ENCODE results near the gene NSUN6.
A peak's percentile ranks its signal among the peaks of the same experiment; 100 is the strongest.
"Not testable (repeated sequence)": the region's sequence is repeated elsewhere in the genome, so short reads cannot be mapped to it uniquely, and the experiment has no call there.

The NSUN6 gene

DNA sequence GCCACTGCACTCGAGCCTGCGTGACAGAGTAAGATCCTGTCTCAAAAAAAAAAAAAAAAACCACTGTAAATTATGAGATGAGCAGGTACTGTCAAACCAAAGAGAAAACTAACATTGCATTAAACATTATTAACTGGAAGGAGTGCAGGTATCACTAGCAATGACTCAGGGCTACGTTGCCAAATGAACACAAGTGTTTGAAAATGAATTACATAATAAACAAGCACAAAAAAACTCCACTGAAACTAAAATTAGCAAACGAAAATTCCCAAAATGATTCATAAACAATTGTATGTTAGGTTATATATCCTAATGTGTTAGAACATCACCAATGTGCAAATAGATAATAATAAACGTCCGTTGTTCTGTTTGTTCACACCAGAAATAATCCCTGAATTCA is 42.8 kb downstream of the NSUN6 start:
- no peak for DNase-seq (ENCODE audit: low spot score)

DNA sequence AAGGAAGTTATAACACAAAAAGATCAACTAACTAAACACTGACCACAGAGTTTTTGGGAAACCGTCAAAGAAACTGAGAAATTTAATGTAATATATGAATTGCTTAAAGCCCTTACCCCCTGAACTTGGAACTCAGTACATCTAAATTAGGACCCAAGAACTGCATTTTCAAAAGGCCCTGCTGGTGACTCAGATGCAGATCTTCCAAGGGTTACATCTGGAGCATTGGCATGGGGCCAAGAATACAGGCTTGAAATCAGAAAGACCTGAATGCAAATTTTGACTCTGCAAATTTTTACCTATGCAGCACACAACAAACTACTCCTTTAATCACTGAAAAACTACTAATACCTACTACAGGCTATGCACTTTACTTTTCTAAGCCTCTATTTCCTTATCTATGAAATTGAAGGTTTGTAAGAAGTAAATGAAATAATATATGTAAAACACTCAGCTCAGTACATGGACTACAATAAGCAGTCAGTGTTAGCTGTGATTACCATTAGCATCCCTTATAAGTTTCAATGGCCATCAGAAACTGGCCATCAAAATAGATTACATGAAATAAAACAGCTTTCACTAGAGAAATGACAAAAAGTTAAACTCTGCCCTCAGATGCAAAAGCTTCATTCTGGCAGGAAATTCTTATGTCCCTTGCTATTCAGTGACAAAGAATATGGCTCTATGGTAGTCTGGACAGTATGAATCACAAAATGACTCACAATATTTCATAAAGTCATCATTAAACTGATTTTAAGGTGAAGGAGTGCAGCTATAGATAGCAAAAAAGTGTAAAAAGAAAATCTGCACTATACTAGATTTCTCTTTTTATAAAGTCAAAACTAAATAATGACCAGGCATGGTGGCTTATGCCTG is 43.6 kb downstream of the NSUN6 start:
- peak; percentile 61 for DNase-seq (ENCODE audit: low spot score)

- no peak for DNase-seq (ENCODE audit: low spot score)
Measured at GRCh38 chr10:18606051-18606695, 45.2 kb downstream of the NSUN6 start.

GRCh38 chr10:18601321-18601720 is 50.1 kb downstream of the NSUN6 start:
- DNase-seq (ENCODE audit: low spot score), result no peak

GRCh38 chr10:18599392-18599791 is 52.0 kb downstream of the NSUN6 start:
- no peak for DNase-seq (ENCODE audit: low spot score)

GRCh38 chr10:18594574-18595156 is 56.7 kb downstream of the NSUN6 start:
- peak; percentile 38 for DNase-seq (ENCODE audit: low spot score)

DNA sequence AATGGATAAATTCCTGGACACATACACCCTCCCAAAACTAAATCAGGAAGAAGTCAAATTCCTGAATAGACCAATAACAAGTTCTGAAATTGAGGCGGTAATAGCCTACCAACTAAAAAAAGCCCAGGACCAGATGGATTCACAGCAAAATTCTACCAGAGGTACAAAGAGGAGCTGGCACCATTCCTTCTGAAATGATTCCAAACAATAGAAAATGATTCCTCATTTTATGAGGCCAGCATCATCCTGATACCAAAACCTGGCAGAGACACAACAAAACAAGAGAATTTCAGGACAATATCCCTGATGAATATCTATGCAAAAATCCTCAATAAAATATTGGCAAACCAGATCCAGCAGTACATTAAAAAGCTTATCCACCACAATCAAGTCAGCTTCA is 60.2 kb downstream of the NSUN6 start:
- DNase-seq (ENCODE audit: low spot score), result not testable (repeated sequence)

DNA sequence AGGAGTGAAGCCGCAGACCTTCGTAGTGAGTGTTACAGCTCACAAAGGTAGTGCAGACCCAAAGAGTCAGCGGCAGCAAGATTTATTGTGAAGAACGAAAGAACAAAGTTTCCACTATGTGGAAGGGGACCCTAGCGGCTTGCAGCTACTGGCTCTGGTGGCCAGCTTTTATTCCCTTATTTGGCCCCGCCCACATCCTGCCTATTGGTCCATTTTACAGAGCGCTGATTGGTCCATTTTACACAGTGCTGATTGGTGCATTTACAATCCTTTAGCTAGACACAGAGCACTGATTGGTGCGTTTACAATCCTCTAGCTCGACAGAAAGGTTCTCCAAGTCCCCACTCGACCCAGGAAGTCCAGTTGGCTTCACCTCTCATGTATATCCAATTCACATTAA is 64.8 kb downstream of the NSUN6 start:
- not testable (repeated sequence) for DNase-seq (ENCODE audit: low spot score)

- peak; percentile 29 for DNase-seq (ENCODE audit: low spot score)
Measured at GRCh38 chr10:18583575-18584270, 67.7 kb downstream of the NSUN6 start.

DNA sequence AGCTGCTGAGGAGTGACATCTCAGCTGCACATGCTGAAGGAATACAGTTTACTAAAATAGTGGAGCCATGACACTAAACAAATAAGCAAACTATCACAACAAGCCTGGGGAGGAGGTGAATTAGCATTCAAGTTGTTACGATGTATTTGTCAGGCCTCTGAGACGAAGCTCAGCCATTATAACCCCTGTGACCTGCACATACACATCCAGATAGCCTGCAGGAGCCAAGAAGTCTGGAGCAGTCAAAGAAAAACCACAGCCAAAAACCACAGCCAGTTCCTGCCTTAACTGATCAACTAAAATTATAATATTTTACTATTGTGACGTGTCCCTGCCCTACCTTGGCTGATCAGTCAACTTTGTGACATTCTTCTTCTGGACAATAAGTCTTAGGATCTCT is 68.6 kb downstream of the NSUN6 start:
- DNase-seq (ENCODE audit: low spot score), result no peak

- DNase-seq (ENCODE audit: low spot score), result no peak
Measured at GRCh38 chr10:18577823-18578685, 73.3 kb downstream of the NSUN6 start.

- no peak for DNase-seq (ENCODE audit: low spot score)
Measured at GRCh38 chr10:18576586-18576985, 74.8 kb downstream of the NSUN6 start.

DNA sequence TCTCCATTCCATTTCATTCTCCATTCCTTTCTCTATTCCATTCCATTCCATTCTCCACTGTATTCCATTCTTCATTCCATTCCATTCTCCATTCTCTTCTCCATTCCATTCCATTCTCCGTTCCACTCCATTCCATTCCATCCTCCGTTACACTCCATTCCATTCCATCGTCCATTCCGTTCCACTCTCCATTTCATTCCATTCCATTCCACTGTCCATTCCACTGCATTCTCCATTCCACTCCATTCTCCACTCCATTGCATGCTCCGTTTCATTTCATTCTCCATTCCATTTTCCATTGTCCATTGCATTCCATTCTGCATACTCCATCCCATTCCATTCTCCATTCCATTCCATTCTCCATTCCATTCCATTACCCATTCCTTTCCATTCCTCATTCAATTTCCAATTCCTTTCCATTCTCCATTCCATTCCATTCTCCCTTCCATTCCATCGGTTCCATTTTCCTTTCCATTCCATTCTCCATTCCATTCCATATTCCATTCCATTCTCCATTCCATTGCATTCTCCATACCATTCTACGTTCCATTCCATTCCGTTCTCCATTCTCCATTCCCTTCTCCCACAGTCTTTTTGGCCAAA is 78.3 kb downstream of the NSUN6 start:
- DNase-seq (ENCODE audit: low spot score), result no peak

DNA sequence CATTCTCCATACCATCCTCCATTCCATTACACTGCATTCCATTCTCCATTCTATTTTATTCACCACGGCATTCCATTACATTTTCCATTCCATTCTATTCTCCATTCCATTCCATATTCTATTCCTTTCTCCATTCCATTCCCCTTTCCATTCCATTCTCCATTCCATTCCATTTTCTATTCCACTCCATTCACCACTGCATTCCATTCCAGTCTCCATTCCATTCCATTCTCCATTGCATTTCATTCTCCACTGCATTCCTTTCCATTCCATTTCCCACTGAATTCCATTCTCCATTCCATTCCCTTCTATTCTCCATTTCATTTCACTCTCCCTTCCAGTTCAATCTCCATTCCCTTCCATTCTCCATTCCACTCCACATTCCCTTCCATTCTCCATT is 79.6 kb downstream of the NSUN6 start:
- no peak for DNase-seq (ENCODE audit: low spot score)

DNA sequence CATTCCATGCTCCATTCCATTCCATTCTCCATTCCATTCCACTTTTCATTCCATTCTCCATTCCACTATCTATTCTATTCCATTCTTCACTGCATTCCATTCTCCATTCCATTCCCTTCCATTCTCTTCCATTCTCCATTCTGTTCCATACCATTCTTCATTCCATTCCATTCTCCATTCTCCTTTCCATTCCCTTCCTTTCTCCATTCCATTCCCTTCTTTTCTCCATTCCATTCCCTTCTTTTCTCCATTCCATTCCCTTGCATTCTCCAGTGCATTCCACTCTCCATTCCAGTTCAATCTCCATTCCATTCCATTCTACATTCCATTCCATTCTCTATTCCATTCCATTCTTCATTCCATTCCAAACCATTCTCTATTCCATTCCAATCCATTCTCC is 80.3 kb downstream of the NSUN6 start:
- DNase-seq (ENCODE audit: low spot score), result no peak

- not testable (repeated sequence) for DNase-seq (ENCODE audit: low spot score)
Measured at GRCh38 chr10:18570386-18570785, 81.0 kb downstream of the NSUN6 start.

DNA sequence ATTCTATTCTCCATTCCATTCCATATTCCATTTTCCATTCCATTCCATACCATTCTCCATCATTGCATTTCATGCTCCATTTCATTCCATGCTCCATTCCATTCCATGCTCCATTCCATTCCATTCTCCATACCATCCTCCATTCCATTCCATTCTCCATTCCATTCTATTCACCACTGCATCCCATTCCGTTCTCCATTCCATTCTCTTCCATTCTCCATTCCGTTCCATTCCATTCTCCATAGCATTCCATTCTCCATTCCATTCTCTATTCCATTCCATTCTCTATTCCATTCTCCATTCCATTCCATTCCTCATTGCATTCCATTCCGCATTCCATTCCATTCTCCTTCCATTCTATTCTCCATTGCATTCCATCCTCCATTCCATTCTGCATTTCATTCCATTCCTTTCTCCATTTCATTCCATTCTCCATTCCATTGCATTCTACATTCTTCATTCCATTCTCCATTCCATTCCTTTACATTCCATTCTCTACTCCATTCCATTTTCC is 84.0 kb downstream of the NSUN6 start:
- DNase-seq (ENCODE audit: low spot score), result no peak

DNA sequence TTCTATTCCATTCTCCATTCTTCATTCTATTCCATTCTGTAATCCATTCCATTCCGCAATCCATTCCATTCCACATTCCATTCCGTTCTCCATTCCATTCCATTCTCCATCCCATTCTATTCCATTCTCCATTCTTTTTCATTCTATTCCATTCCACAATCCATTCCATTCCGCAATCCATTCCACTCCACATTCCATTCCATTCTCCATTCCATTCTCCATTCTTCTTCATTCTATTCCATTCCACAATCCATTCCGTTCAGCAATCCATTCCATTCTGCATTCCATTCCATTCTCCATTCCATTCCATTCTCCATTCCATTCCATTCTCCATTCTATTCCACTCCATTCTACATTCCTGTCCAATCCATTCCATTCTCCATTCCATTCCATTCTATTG is 85.2 kb downstream of the NSUN6 start:
- DNase-seq (ENCODE audit: low spot score), result no peak

- no peak for DNase-seq (ENCODE audit: low spot score)
Measured at GRCh38 chr10:18565006-18565405, 86.4 kb downstream of the NSUN6 start.

DNA sequence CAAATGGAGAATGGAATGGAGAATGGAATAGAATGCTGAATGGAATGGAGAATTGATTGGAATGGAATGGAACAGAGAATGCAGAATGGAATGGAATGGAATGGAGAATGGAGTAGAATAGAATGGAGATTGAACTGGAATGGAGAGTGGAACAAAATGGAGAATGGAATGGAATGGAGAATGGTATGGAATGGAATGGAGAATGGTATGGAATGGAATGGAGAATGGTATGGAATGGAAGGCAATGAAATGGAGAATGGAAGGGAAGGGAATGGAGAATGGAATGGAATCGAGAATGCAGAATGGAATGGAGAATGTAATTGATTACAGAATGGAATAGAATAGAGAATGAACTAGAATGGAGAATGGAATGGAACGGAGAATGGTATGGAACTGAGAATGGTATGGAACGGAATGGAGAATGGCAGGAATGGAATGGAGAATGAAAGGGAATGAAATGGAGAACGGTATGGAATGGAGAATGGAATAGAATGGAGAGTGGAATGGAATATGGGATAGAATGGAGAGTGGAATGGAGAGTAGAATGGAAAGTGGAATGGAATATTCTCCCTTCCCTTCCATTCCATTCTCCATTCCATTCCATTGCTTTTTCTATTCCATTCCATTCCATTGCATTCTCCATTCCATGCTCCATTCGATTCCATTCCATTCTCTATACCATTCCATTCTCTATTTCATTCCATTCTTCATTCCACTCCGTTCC is 88.2 kb downstream of the NSUN6 start:
- no peak for DNase-seq (ENCODE audit: low spot score)

Measured in NAMALWA (cell line).